GM12878 (cell line): ENCODE data around the gene SLC25A29. TPM values are rescaled to one million over a fixed set of nuclear protein-coding genes. Genes with fewer than 3 reads are reported as not detected.

Experiments
- PML ChIP-seq: IDR thresholded peaks from 2 replicates; pipeline ENCODE4 v1.6.1; 2012; ENCODE audit warnings: low read length, inconsistent platforms
- PRDM15 ChIP-seq: fragments of 450-650 bp; formaldehyde crosslinking; IDR thresholded peaks from 2 replicates; pipeline ENCODE4 v1.4.0; 2020; ENCODE audit warnings: mild to moderate bottlenecking, moderate library complexity
- ZNF384 ChIP-seq: IDR thresholded peaks from 2 replicates; pipeline ENCODE4 v1.6.1; 2012; ENCODE audit warnings: low read depth, mild to moderate bottlenecking, low read length, improper control_type of control experiment, borderline replicate concordance
- ZNF687 ChIP-seq: fragments of 450-650 bp; IDR thresholded peaks from 2 replicates; pipeline ENCODE4 v1.6.1; 2017; ENCODE audit warnings: mild to moderate bottlenecking, moderate library complexity
- polyA plus RNA-seq, 11 experiments: library from polyadenylated mRNA; depleted of rRNA in 4 of 11; unstranded in 6 of 11; stranded (reverse) in 5 of 11; fragments of >200 nt; fragmentation: Nextera tagmentation in 4 of 11; fragmentation: Illumina TruSeq in 1 of 11; extraction: Ambion mirVana in 4 of 11; extraction: Trizol in 1 of 11; gene quantifications; 1 replicate in 1 of 11; 2 replicates in 10 of 11; pipeline versions ENCODE4 v1.2.1 to v1.2.3, GENCODE V29; 2011 to 2016; ENCODE audit warnings: inconsistent platforms in 2 of 11, missing spikeins in 2 of 11, low read depth in 1 of 11
- total RNA-seq, 4 experiments: library from RNA; depleted of rRNA in 3 of 4; stranded (reverse); fragments of >200 nt in 3 of 4; fragmentation: Illumina TruSeq in 1 of 4; extraction: Trizol in 1 of 4; gene quantifications; 2 replicates each; pipeline versions ENCODE4 v1.2.1 to v1.2.3, GENCODE V29; 2013 to 2021
- TF ChIP-seq, protein P1 (sequence below): fragments of 450-650 bp; IDR thresholded peaks from 2 replicates; pipeline ENCODE4 v1.6.1; 2017; ENCODE audit warnings: mild to moderate bottlenecking

SLC25A29 gene
- total and polyA plus RNA-seq, 10 of the 15 experiments (the other 5 are each of a cell fraction or from before 2014, with no cell fraction given): 0.42 to 13.3 (median 4.0) TPM; not detected in 1

DNA sequence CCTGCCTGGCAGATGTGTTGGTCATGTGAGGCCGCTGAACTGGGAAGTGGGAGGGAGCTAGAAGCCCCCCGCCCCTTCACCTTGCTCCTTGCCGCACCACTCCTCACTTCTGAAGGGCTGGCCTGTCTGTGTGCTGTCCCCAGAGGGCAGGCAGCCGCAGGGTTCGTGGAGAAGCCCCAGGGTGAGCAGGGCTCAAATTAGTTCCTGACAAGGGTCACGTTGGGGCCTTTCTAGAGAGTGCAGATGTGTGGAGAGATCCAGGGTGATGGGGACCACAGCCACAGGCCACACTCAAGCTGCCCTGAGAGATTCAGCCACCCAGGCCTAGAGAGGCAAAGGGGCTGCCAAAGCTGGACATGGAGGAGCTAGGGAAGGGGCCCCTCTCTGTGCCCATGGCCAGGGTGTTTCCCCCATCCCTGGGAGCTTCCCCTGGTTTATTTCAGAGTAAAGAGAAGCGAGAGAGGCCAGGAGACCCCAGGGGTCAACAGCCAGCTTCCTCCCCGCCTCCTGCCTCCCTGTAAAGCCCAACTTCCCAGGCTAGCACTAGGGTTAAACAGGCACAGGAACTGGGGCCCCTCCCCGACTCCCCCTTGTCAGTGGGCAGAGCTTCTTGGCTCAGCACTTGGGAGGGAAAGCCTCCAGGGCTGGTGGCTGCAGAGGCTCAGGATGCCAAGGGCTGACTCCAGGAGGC is 16.2 kb downstream of the SLC25A29 start (continued):
- TF ChIP-seq, protein P1, sequence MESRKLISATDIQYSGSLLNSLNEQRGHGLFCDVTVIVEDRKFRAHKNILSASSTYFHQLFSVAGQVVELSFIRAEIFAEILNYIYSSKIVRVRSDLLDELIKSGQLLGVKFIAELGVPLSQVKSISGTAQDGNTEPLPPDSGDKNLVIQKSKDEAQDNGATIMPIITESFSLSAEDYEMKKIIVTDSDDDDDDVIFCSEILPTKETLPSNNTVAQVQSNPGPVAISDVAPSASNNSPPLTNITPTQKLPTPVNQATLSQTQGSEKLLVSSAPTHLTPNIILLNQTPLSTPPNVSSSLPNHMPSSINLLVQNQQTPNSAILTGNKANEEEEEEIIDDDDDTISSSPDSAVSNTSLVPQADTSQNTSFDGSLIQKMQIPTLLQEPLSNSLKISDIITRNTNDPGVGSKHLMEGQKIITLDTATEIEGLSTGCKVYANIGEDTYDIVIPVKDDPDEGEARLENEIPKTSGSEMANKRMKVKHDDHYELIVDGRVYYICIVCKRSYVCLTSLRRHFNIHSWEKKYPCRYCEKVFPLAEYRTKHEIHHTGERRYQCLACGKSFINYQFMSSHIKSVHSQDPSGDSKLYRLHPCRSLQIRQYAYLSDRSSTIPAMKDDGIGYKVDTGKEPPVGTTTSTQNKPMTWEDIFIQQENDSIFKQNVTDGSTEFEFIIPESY: no peak
- TF ChIP-seq PML (no peak), ZNF384 (no peak), ZNF687 (peak; percentile 71; the same call in 1 of the 2 replicates), PRDM15 (CRISPR knock-in tag) (no peak)
